ENCODE results near the gene CRACR2B. TPM values are rescaled to one million over a fixed set of nuclear protein-coding genes. Genes with fewer than 3 reads are reported as not detected.

The CRACR2B gene
- total and polyA plus RNA-seq, 2 of the 13 experiments (the other 11 are each of a cell fraction or from before 2014, with no cell fraction given): 14.9 to 21.0 TPM

DNA sequence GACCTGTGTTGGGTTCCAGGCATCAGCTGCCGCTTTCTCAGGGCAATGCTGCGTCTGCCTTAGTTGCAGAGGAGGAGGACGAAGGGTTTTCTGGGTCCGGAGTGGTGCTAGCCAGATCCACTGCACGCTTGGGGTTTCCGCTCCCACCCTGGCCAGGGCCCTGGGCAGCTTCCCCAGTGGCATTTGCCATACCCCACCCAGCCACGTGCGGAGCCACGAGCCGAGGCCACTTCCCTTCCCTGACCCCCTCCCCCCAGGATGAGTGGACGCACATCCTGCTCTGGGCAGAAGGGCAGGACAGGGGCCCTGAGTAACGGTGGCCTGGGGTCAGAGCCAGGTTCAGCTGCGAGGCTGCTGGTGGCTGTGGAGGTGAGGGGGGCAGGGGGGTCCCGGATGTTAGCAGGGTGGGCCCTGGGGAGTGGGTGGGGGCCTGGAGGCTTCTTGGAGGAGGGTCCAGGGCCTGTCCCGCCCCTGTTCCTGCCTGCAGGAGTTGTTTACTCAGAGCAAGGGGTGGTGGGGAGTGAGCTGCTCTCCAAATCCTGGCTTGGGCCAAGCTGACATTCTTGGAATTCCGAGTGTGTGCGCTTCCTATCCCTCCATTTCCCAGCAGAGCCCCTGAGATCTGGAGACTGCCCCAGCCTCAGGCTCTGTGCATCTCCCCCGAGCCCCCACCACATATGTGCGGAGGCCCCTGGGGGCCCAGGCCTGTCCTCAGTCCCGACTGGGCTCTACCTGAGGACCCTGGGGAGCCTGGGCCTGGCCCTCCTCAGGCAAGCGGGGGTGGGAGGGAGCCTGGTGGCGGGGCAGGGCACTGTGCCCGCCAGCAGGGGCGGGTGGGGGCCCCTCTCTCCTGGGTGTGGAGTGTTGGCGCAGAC lies 16.3 kb downstream of the CRACR2B start (continued):
- TF ChIP-seq ZBTB7B (CRISPR knock-in tag; IDR thresholded peaks at IDR 0.05) (peak; percentile 47; the same call in 1 of the 2 replicates), SPEN (CRISPR knock-in tag; IDR thresholded peaks at IDR 0.05; ENCODE audit: low read depth) (peak; percentile 78), ZSCAN21 (CRISPR knock-in tag; IDR thresholded peaks at IDR 0.05; ENCODE audit: borderline replicate concordance) (peak; percentile 68; the same call in 1 of the 2 replicates), ATF4 (CRISPR knock-in tag; IDR thresholded peaks at IDR 0.05) (no peak), CHD2 (IDR thresholded peaks at IDR 0.05; ENCODE audit: low read depth, low read length) (no peak), HOXA5 (CRISPR knock-in tag; IDR thresholded peaks at IDR 0.05) (no peak), SAFB2 (CRISPR knock-in tag; IDR thresholded peaks at IDR 0.05; ENCODE audit: borderline replicate concordance, low read depth) (peak; percentile 76), ZNF563 (CRISPR knock-in tag; IDR thresholded peaks at IDR 0.05) (no peak; the same call in 1 of the 2 replicates), DNMT1 (CRISPR knock-in tag; IDR thresholded peaks at IDR 0.05) (peak; percentile 28; the same call in 1 of the 2 replicates), KLF6 (CRISPR knock-in tag; IDR thresholded peaks at IDR 0.05) (no peak), HOMEZ (CRISPR knock-in tag; IDR thresholded peaks at IDR 0.05; ENCODE audit: low read depth) (0 out of 2 replicates have a peak, but pooled peaks have one; percentile 15), FLYWCH1 (CRISPR knock-in tag; IDR thresholded peaks at IDR 0.05) (no peak), NFE2L2 (IDR thresholded peaks at IDR 0.05; ENCODE audit: low read length) (no peak), ZNF788 (CRISPR knock-in tag; IDR thresholded peaks at IDR 0.05; ENCODE audit: borderline replicate concordance) (peak; percentile 52; the same call in 1 of the 2 replicates)
- TF ChIP-seq, protein P1, sequence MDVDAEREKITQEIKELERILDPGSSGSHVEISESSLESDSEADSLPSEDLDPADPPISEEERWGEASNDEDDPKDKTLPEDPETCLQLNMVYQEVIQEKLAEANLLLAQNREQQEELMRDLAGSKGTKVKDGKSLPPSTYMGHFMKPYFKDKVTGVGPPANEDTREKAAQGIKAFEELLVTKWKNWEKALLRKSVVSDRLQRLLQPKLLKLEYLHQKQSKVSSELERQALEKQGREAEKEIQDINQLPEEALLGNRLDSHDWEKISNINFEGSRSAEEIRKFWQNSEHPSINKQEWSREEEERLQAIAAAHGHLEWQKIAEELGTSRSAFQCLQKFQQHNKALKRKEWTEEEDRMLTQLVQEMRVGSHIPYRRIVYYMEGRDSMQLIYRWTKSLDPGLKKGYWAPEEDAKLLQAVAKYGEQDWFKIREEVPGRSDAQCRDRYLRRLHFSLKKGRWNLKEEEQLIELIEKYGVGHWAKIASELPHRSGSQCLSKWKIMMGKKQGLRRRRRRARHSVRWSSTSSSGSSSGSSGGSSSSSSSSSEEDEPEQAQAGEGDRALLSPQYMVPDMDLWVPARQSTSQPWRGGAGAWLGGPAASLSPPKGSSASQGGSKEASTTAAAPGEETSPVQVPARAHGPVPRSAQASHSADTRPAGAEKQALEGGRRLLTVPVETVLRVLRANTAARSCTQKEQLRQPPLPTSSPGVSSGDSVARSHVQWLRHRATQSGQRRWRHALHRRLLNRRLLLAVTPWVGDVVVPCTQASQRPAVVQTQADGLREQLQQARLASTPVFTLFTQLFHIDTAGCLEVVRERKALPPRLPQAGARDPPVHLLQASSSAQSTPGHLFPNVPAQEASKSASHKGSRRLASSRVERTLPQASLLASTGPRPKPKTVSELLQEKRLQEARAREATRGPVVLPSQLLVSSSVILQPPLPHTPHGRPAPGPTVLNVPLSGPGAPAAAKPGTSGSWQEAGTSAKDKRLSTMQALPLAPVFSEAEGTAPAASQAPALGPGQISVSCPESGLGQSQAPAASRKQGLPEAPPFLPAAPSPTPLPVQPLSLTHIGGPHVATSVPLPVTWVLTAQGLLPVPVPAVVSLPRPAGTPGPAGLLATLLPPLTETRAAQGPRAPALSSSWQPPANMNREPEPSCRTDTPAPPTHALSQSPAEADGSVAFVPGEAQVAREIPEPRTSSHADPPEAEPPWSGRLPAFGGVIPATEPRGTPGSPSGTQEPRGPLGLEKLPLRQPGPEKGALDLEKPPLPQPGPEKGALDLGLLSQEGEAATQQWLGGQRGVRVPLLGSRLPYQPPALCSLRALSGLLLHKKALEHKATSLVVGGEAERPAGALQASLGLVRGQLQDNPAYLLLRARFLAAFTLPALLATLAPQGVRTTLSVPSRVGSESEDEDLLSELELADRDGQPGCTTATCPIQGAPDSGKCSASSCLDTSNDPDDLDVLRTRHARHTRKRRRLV (CRISPR knock-in tag; IDR thresholded peaks at IDR 0.05): no peak
- TF ChIP-seq, protein P2, sequence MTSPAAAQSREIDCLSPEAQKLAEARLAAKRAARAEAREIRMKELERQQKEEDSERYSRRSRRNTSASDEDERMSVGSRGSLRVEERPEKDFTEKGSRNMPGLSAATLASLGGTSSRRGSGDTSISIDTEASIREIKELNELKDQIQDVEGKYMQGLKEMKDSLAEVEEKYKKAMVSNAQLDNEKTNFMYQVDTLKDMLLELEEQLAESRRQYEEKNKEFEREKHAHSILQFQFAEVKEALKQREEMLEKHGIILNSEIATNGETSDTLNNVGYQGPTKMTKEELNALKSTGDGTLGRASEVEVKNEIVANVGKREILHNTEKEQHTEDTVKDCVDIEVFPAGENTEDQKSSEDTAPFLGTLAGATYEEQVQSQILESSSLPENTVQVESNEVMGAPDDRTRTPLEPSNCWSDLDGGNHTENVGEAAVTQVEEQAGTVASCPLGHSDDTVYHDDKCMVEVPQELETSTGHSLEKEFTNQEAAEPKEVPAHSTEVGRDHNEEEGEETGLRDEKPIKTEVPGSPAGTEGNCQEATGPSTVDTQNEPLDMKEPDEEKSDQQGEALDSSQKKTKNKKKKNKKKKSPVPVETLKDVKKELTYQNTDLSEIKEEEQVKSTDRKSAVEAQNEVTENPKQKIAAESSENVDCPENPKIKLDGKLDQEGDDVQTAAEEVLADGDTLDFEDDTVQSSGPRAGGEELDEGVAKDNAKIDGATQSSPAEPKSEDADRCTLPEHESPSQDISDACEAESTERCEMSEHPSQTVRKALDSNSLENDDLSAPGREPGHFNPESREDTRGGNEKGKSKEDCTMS (CRISPR knock-in tag; conservative IDR thresholded peaks at IDR 0.05): no peak
- TF ChIP-seq, protein P3, sequence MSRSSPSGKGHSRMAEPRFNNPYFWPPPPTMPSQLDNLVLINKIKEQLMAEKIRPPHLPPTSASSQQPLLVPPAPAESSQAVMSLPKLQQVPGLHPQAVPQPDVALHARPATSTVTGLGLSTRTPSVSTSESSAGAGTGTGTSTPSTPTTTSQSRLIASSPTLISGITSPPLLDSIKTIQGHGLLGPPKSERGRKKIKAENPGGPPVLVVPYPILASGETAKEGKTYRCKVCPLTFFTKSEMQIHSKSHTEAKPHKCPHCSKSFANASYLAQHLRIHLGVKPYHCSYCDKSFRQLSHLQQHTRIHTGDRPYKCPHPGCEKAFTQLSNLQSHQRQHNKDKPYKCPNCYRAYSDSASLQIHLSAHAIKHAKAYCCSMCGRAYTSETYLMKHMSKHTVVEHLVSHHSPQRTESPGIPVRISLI (CRISPR knock-in tag; IDR thresholded peaks at IDR 0.05; ENCODE audit: borderline replicate concordance): no peak

Data from HepG2 (cell line).